NCI-H526 (cell line): ENCODE data around the gene DDX25.
A peak's percentile ranks its signal among the peaks of the same experiment; 100 is the strongest.
"Not testable (repeated sequence)": the region's sequence is repeated elsewhere in the genome, so short reads cannot be mapped to it uniquely, and the experiment has no call there.

Source experiments
- DNase-seq, 2 experiments: peaks; one replicate each; lab custom pipeline; 2025; lab: John Stamatoyannopoulos, UW

Gene DDX25

DNA sequence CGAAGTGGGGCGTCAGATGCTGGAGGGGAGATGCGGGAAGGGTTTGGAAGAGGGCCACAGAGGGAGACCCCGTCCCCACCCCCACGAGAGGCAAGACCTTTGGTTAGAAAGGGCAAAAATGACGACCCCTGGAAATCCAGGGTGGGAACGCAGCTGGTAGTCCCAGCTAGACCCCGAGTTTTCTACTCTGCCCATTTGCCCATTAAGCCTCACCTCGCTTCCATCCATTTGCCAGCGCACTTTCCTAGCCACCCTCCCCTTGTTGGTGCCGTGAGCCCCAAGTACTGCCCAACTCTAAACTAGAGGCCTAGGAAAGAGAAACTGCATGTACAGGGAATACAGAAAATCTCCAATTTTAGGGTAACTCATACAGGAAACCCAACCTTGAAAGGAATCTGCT lies 370 bp downstream of the DDX25 start:
- no peak for DNase-seq

DNA sequence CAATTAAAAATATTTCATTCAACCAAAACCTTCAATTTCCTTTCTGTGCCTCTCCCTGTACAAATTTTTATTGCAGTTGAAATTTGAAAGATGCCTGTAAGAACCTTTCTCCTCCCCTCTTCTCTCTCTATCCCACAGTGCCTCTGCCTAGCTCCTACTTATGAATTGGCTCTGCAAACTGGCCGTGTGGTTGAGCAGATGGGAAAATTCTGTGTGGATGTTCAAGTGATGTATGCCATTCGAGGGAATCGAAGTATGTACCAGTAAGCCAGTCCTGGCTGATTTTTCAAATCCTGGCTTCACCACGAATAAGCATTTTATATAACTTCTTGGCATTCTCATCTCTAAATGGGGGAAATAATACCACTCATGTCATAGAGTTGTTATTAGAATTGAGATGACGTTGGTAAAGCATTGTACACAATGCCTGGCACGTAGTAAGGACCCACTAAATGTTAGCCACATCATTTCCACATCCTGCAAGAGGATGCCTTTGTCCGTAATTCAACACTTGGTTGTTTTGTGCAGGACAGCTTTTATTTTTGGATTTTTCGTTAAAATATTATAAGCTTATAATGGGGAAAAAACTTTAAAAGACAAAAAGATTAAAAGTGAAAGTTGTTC lies 6.0 kb downstream of the DDX25 start:
- DNase-seq = no peak

DNA sequence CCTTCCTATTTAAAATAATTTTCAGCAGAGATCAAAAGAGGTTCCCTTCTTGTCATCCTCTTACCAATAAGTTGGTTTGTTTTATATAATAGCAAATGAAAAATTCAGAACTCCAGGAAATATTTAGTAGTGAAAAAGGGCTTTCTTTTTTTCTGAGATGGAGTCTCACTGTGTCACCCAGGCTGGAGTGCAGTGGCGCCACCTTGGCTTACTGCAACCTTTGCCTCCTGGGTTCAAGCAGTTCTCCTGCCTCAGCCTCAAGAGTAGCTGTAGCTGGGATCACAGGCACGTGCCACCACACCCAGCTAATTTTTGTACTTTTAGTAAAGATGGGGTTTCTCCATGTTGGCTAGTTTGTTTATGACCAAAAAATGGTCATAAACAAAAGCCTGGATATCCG lies 10.3 kb downstream of the DDX25 start:
- DNase-seq = not testable (repeated sequence)

DNA sequence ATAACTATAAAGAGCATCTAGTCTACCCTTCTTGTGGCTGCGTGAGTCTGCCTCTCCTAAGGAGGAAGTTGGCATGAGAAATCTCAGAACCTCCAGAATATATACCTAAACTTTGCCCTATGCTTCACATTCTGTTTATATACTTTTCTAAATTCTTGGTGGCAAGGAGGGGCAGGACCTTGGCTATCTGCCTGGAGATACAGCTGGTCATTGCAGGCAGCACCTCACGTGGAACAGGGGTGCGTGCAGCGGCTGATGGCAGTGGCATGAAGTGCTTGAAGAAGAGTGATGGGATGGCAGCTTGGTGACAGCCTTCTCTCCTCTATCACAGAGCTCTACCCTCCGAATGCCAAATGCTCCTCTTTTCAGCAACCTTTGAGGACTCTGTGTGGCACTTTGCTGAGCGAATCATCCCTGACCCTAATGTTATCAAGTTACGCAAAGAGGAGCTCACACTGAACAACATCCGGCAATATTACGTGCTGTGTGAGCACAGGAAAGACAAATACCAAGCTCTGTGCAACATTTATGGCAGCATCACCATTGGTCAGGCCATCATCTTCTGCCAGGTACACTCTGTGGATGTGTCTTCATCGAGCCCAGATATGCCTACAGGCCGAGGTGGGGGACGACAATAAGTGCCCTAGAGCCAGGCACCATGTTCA lies 12.5 kb downstream of the DDX25 start:
- no peak for DNase-seq

DNA sequence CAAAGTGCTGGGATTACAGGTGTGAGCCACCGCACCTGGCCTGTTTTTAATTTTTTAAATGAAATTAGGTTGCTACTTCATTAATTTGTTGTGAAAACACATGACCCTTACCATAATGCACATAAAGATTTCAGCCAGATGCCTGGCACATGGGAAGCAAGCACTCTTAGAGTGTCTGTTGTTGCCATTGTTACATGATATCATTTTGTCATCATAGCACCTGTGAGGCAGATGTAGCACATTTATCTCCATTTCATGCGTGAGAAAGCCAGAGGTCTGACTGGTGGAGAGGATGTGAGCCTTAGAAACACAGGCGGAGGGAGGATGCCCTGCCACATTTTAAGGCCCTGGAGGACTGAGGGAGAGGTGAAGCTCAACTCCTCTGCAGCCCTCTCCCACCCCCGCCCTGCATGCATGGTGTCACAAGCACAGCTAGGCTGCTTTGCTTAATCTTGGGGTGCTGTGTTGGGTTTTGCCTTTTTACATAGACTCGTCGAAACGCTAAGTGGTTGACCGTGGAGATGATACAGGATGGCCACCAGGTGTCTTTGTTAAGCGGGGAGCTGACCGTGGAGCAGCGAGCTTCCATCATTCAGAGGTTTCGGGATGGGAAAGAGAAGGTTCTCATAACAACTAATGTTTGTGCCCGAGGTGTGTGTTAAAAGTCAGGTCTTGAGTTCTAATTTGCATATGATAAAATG lies 14.0 kb downstream of the DDX25 start:
- DNase-seq = peak in 1 of 2 experiments; percentile 24

DNA sequence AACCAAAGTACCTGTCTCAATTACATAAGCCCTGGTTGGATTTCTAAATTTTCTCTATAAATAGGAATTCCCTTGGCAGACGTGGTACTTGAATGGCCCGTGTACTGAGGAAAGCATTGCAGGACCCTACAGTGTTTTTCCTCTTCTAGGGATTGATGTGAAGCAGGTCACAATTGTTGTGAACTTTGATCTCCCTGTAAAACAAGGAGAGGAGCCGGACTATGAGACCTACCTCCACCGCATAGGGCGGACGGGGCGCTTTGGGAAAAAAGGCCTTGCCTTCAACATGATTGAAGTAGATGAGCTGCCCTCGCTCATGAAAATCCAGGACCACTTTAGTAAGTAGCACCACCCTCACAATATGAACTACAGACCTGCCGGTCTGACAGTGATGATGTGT lies 16.7 kb downstream of the DDX25 start:
- no peak for DNase-seq

DNA sequence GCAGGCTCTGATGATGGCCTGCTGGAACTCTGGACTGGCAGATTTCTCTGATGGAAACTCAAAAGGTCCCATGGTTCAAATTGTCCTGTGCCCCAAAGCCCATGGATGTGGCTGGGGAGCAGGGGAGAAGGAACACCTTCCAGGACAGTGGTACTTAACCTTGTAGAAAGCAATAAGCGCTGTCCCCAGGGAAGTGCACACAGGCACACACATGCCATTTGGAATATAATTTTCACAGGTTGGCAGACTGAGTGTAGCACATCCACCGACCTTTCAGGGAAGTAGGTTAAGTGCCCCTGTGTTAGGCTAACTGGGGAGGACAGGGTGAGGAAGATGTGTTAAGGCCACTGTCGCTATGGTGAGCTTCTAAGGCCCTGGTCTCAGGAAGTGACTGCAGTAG lies 17.8 kb downstream of the DDX25 start:
- DNase-seq = no peak

DNA sequence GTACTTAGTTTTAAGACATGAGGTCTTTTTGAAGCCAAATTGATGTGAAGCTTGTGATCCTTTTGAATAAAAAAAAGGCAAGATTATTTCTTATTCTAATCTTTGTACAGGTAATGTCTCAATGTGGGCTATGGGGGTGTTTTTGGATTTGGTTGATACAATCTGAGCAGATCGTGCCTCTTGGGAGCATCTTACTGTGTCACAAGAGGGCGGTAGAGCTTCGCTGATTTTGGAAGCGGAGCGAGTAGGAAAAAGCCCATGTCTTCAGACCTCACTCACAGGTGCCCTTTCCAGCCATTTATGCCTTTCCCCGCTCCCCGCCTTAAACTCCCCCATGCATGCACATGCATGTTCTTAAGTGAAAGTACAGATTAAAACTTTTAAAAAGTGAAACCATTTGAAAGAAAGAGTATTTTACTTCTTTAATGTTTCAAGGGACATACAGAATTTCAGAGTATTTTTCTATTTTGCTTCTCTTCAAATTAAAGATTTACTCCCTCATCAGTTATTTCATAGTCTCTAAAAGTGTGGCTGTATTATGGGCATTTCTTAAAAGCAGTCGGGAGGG lies 18.8 kb downstream of the DDX25 start:
- peak; percentile 82 to 96 for DNase-seq

DNA sequence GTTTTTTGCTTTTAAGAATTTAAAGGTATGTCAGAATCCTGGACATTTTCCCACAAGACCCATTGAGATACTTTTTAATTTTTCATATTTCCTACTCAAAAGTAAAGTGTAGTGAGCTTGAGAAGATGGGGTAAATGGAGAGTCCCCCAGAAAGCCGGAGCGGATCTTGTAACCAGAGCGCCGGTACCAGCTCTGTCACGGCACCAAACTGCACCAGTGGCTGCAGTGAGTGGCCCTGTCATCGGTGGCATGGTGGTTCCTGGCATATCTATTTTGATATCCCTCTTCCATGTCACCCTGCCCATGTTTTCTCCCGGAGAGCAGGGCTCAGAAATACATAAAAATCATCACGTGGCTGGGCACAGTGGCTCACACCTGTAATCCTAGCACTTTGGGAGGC lies 19.3 kb downstream of the DDX25 start:
- DNase-seq = no peak

DNA sequence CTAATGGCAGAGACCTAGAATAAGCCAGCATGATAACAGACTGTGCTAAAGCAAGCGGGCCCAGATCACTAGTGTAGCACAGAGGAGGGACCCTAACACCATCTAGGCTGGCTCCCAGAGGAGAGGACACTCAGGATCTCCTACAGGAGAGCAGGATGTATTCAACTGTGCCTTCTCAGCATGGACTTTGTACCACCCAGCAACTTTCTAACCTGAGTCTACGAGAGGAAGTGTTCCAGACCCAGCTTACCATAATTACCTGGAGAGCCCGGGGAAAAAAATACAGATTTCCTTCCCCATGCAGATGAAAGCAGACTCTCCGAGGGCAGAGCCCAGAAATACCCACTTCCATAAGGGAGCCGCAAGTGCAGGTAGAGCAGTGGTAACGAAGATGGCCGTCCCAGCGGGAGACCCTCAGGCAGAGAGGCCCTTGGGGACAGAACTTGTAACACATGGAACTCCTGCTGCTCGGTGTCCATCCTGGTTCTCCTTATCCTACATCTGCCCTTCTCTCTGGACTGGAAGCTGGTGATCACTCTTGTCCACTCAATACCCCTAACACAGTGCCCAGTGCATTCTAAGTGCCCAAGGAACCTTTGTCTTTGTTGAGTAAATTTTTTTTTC lies 20.2 kb downstream of the DDX25 start:
- DNase-seq = no peak

DNA sequence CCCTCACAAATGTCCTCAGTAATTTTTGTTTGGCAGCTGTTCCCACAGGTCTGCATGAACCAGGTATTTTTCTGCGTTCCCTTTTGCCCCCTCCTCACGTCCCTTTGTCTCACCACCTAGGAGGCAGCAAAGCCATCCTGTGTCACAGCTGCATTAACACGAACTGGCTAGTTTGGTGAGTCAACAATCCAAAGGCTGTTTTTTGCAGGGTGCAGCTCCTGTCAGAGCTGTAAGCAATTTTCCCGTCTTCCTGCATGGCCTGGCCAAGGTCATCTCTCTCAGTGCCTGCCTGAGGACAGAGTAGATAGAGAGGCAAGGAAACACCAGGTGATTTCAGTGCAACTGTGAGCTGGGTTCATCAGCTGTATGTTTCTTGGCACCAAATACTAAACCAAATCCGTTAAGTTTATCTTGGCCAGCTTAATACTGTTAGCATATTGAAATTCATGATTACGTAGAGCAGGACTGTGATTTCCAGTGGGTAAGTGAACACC lies 21.0 kb downstream of the DDX25 start:
- no peak for DNase-seq

DNA sequence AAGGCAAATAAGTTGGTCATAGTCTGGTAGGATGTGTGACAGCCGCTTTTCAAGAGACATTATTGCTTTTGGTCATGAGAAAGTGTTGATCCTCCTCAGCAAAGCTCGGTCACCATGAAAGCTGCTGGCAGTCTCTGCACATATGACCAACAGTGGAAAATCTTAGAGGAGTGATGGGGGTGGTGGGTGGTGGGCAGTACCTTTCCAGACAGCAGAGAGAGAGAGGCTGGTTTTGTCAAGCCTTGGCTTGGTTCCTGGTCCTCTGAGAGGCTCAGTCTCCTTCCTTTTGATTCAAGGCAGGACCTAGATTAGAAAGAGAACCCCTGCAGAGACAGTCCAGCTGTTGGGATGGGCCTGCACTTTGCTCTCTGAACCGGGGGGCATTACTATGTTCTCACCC lies 21.5 kb downstream of the DDX25 start:
- DNase-seq = no peak

DNA sequence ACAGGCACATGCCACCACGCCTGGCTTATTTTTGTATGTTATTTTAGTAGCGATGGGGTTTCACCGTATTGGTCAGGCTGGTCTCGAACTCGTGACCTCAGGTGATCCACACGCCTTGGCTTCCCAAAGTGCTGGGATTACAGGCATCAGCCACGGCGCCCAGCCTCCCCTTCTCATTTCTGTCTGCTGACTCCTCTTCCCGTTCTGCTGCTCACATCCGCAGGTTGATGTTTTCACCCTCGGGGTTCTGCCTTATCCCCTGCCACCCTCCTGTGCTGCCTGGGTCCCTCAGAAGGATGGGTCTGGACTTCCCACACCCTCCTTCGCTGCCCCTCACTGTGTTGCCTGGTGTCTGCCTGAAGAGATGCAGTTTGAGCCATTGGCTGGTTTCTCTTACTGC lies 22.4 kb downstream of the DDX25 start:
- DNase-seq = no peak

DNA sequence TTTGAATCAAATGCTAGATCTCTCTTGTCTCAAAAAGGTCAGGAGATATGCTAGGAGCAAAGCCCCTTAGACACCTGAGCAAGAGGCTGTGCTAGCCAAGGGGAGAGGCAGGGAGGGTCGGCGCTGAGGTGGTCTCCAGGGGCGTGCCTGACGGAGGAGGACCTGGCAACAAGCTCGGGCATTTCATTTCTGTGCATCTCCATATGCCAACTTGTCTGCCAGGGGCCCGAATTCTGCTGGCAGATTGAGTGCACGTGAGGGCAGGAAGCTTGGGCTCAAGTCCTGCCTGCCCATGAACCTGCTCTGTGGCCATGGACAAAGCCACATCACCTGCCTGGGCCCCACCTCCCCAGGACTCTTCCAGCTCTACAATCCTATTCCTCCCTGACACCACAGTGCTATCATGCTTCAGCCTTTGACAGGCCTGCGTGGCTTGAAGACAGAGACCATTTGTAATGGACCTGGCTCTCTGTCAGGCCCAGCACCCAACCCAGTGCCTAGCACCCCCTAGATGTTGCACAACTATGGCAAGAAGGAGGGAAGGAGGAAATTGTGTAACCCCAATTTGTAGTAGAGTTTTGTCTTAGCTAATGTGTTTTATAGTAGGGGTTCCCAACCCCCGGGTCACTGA lies 25.3 kb downstream of the DDX25 start:
- no peak for DNase-seq

DNA sequence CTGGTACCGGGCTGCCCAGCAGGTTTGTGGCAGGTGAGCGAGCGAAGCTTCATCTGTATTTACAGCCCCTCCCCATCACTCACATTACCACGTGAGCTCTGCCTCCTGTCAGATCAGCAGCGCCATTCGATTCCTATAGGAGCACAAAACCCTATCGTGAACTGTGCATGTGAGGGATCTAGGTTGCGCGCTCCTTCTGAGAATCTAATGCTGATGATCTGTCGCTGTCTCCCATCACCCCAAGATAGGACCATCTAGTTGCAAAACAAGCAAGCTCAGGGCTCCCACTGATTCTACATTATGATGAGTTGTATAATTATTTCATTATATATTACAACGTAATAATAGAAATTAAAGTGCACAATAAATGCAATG lies 25.8 kb downstream of the DDX25 start:
- no peak for DNase-seq

DNA sequence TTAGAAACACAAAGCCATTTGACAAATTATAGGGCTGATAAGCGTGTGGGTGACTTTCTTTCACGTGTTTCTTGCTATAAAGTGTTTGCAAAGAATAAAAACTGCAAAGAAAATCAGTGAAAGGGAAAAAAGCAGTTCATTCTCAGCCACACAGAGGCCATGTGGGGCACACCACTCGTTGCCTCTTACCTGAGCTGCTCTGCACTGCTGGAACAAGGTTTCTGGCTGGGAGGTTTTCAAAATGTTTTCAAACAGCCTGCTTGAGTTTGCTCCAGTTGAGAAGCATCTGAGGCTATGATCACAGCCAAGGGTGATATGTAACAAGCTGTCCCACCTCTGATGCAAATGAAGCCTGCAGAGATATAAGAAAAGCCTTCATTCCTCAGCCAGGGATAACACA lies 26.8 kb downstream of the DDX25 start:
- no peak for DNase-seq

DNA sequence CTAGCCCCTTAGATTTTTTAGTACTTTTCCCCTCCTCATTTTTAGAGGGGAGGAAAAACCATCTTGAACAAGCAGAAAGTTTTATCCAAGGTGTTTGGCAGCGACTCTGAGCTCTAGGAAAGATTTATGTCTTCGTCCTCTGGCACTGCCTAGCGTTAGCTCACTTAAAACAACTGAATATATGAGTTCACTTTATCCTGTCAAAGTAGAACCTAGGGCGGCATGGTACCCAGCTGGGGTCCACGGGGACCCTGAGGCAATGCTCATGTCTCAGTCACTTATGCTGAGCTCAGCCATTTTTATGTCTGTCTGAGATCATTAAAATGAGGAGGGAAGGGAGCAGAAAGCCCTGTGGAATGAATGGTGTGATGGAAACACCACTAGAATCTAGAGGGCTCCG lies 27.4 kb downstream of the DDX25 start:
- DNase-seq = no peak

DNA sequence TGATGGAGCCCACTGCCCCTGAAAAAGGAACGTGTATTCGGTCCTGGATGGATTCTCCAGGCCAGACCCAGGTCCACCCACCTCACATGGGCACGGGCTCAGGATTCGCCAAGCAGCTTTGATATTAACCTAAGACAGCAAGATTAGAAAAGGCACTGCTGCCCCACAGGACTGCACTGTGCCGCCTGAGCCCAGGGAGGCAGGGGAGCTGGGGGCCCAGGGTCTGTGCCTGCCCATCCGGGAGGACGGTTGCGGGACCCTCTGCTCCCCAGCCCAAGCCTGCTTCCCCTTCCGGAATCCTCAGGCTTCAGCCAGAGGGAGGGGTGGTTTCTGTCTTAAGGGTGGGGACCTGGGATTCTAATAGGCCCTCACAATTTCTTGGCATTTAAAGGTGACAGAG lies 28.0 kb downstream of the DDX25 start:
- no peak for DNase-seq

DNA sequence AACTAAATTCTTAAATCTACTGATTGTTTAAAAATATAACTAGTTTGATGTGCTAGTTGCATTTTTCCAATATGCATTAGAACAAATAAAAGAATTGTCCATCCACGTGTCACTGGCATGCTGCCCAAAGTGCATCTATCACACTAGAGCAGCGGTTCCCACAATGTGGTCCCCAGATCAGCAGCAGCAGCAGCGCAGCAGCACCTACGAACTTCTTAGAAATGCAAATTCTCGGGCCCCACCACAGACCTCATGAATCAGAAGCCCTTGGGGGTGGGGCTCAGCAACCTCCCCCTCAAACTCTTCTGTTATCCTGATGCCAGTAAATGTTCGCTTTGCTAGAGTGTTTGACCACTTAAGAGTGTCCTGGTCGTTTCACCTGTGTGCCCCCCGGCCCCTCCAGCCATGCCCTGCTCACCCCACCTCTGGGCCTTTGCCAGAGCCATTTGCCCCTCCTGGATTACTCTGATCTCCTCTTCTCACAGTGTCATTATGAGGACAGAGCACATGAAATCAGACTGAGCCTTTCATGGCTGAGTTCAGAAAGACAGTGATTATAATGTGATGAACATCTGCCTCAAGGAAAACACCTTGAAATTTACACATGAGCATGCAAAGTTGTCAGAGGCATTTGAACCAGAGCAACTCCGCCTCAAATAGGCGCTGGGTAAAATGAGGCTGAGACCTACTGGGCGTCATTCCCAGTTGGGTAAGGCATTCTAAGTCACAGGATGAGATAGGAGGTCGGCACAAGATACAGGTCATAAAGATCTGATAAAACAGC lies 28.9 kb downstream of the DDX25 start:
- DNase-seq = no peak

DNA sequence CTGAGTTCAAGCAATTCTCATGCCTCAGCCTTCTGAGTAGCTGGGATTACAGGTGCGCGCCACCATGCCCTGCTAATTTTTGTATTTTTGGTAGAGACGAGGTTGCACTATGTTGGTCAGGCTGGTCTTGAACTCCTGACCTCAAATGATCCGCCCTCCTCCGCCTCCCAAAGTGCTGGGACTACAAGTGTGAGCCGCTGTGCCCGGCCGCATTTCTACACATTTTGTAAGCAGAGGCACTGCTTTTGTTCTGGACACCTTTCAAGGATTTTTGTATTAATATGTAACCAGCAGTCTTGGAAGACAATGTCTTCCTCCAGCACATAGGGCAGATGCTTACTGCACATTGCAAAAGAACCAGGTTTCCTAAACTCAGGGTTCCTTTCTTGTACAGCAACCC lies 30.2 kb downstream of the DDX25 start:
- DNase-seq = no peak

DNA sequence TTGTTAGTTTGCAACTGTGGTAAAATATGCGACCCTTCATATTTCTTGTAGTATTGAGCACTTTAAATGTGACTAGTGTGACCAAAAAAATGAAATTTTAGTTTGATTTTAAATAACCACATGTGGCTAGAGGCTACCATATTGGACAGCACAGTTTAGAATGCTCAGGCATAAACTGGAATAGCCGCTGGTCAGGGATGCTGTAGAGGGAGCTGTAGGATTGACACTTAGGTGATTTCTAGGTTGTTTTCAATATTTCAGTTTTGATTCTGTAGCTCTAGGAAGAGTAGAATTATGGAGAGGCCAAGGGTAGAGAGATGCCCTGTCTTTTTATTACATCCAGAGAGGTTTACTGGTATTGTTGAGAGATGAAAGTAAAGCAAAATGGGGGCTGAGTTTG lies 30.7 kb downstream of the DDX25 start:
- DNase-seq = no peak
